GM23338 (cell line): ENCODE data around the gene THSD4.

ENCODE experiments used
- EZH2 ChIP-seq: fragments of 200-600 bp; sonication (generic); IDR thresholded peaks from one replicate; pipeline ENCODE4 v1.8.0; 2017; ENCODE audit warnings: antibody characterized with exemption, mild to moderate bottlenecking, low read depth; ENCODE audit not compliant: unreplicated experiment
- EZH2phosphoT487 ChIP-seq: fragments of 200-600 bp; sonication (generic); IDR thresholded peaks from one replicate; pipeline ENCODE4 v1.8.1; 2018; ENCODE audit warnings: antibody characterized with exemption; ENCODE audit not compliant: unreplicated experiment
- TF ChIP-seq, protein P1 (sequence below), 2 experiments: fragments of 200-600 bp in 1 of 2; sonication (generic) in 1 of 2; conservative IDR thresholded peaks; 2 replicates each; pipeline versions ENCODE4 v1.5.1 to v1.6.1; 2016 to 2017; ENCODE audit warnings: antibody characterized with exemption in 2 of 2, low read depth in 2 of 2, mild to moderate bottlenecking in 2 of 2, moderate library complexity in 1 of 2

DNA sequence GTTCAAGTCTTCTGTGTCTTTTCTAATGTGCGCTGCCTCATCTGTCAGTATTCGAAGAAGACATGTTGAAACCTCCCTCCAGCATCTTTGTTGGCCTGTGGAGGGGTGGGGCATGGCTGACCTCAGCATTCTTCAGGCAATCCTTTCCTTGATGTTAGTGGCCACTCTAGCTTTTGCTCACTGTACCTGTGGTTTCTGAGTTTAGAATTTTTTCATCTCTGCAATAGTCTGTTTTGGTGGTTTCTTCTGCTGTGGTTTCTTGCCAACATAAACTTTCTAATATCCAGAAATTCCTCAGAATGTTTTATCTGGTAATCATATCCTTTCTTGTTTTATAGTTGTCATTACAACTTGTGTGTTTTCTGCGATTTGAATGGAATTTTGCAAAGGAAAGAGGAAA, 443.8 kb downstream of the THSD4 start:
- TF ChIP-seq, protein P1, sequence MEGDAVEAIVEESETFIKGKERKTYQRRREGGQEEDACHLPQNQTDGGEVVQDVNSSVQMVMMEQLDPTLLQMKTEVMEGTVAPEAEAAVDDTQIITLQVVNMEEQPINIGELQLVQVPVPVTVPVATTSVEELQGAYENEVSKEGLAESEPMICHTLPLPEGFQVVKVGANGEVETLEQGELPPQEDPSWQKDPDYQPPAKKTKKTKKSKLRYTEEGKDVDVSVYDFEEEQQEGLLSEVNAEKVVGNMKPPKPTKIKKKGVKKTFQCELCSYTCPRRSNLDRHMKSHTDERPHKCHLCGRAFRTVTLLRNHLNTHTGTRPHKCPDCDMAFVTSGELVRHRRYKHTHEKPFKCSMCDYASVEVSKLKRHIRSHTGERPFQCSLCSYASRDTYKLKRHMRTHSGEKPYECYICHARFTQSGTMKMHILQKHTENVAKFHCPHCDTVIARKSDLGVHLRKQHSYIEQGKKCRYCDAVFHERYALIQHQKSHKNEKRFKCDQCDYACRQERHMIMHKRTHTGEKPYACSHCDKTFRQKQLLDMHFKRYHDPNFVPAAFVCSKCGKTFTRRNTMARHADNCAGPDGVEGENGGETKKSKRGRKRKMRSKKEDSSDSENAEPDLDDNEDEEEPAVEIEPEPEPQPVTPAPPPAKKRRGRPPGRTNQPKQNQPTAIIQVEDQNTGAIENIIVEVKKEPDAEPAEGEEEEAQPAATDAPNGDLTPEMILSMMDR (conservative IDR thresholded peaks at IDR 0.05; ENCODE audit: low read depth in 2 of 2) = no peak
- TF ChIP-seq EZH2 (no peak), EZH2phosphoT487 (no peak)
